IMR-90 (cell line): ENCODE results near the gene ANKH. TPM values are rescaled to one million over a fixed set of nuclear protein-coding genes. Genes with fewer than 3 reads are reported as not detected.

ENCODE experiments used
- ATAC-seq: fragments of 200-7000 bp; cut with Tn5 transposase; 2 replicates; pipeline ENCODE4 v1.9.1; 2020; ENCODE audit warnings: low read depth, mild to moderate bottlenecking, moderate library complexity
- BruUV-seq: library from RNA; stranded (reverse); fragments of 400-500 nt; replicated peaks from 2 replicates; lab custom pipeline; 2021; lab: Mats Ljungman, UMichigan
- CTCF ChIA-PET: fragments of 300-600 bp; formaldehyde crosslinking; extraction: SDS; loops from one replicate; lab custom pipeline; 2021; ENCODE audit warnings: antibody characterized with exemption; lab: Yijun Ruan, JAX
- POLR2A ChIA-PET: fragments of 300-600 bp; sonication (Branson Sonifier 250); formaldehyde crosslinking; loops from one replicate; lab custom pipeline; 2022; ENCODE audit warnings: antibody characterized with exemption; ENCODE audit not compliant: unreplicated experiment; lab: Charles Lee
- DNase-seq: peaks from one replicate; pipeline ENCODE4 v3.0.0; 2013
- H2AFZ ChIP-seq: replicated peaks from 2 replicates; pipeline ENCODE3; 2013; ENCODE audit warnings: low read length, mild to moderate bottlenecking; ENCODE audit not compliant: poor library complexity
- H2AK5ac ChIP-seq: 2 replicates; pipeline ENCODE4 v1.6.1; 2013; ENCODE audit warnings: low read depth, low read length, inconsistent platforms
- H2AK9ac ChIP-seq: replicated peaks from 2 replicates; pipeline ENCODE3; 2013; ENCODE audit warnings: mild to moderate bottlenecking, low read depth, low read length, moderate library complexity; ENCODE audit not compliant: poor library complexity
- H2BK120ac ChIP-seq: 2 replicates; pipeline ENCODE4 v1.6.1; 2013; ENCODE audit warnings: low read depth, low read length, inconsistent platforms
- H2BK15ac ChIP-seq: 3 replicates; pipeline ENCODE4 v1.6.1; 2013; ENCODE audit warnings: low read depth, low read length, inconsistent platforms
- H2BK20ac ChIP-seq: 2 replicates; pipeline ENCODE4 v1.6.1; 2013; ENCODE audit warnings: low read depth, mild to moderate bottlenecking, inconsistent platforms, low read length, moderate library complexity
- H2BK5ac ChIP-seq: 2 replicates; pipeline ENCODE4 v1.6.1; 2013; ENCODE audit warnings: mild to moderate bottlenecking, low read depth, low read length, inconsistent platforms; ENCODE audit not compliant: poor library complexity, severe bottlenecking
- H3K14ac ChIP-seq: replicated peaks from 2 replicates; pipeline ENCODE4 v1.6.1; 2013; ENCODE audit warnings: low read depth, low read length, inconsistent platforms
- H3K18ac ChIP-seq: 2 replicates; pipeline ENCODE4 v1.6.1; 2013; ENCODE audit warnings: low read depth, low read length, control low read depth
- H3K23ac ChIP-seq: 2 replicates; pipeline ENCODE4 v1.6.1; 2013; ENCODE audit warnings: low read depth, low read length, inconsistent platforms
- H3K27ac ChIP-seq: 2 replicates; pipeline ENCODE4 v1.5.1; 2013; ENCODE audit warnings: mild to moderate bottlenecking, control low read depth, low read length; ENCODE audit not compliant: insufficient read depth
- H3K27me3 ChIP-seq: 2 replicates; pipeline ENCODE4 v1.6.1; 2013; ENCODE audit warnings: low read length; ENCODE audit not compliant: control insufficient read depth, insufficient read depth
- H3K36me3 ChIP-seq: 2 replicates; pipeline ENCODE4 v1.6.1; 2013; ENCODE audit warnings: low read length, mixed read lengths; ENCODE audit not compliant: control insufficient read depth, insufficient read depth
- H3K4ac ChIP-seq: 2 replicates; pipeline ENCODE4 v1.6.1; 2013; ENCODE audit warnings: low read depth, low read length, inconsistent platforms
- H3K4me1 ChIP-seq: 2 replicates; pipeline ENCODE4 v1.6.1; 2013; ENCODE audit warnings: low read length, mixed read lengths; ENCODE audit not compliant: control insufficient read depth, insufficient read depth
- H3K4me2 ChIP-seq: 2 replicates; pipeline ENCODE4 v1.6.1; 2013; ENCODE audit warnings: low read depth, mild to moderate bottlenecking, control low read depth, low read length, moderate library complexity
- H3K4me3 ChIP-seq: 2 replicates; pipeline ENCODE4 v1.5.1; 2013; ENCODE audit warnings: low read depth, mild to moderate bottlenecking, control low read depth, low read length, moderate library complexity; ENCODE audit not compliant: insufficient read depth
- H3K56ac ChIP-seq: 2 replicates; pipeline ENCODE4 v1.6.1; 2013; ENCODE audit warnings: low read length, inconsistent platforms; ENCODE audit not compliant: insufficient read depth; ENCODE audit errors: extremely low read depth
- H3K79me1 ChIP-seq, 2 experiments: 2 replicates each; pipeline ENCODE4 v1.6.1; 2013; ENCODE audit warnings: low read length in 2 of 2, inconsistent platforms in 1 of 2, low read depth in 1 of 2
- H3K9ac ChIP-seq: 2 replicates; pipeline ENCODE4 v1.6.1; 2013; ENCODE audit warnings: low read depth, low read length, control low read depth
- H3K9me1 ChIP-seq: 2 replicates; pipeline ENCODE4 v1.6.1; 2013; ENCODE audit warnings: low read length, inconsistent platforms; ENCODE audit not compliant: insufficient read depth
- H3K9me3 ChIP-seq: 2 replicates; pipeline ENCODE4 v1.6.1; 2013; ENCODE audit warnings: low read length; ENCODE audit not compliant: control insufficient read depth, insufficient read depth
- H4K20me1 ChIP-seq: 2 replicates; pipeline ENCODE4 v1.6.1; 2013; ENCODE audit warnings: low read length, inconsistent platforms; ENCODE audit not compliant: insufficient read depth
- H4K5ac ChIP-seq: 2 replicates; pipeline ENCODE4 v1.6.1; 2013; ENCODE audit warnings: mild to moderate bottlenecking, low read depth, low read length, control low read depth
- H4K8ac ChIP-seq, 2 experiments: 2 replicates each; pipeline ENCODE4 v1.6.1; 2013; ENCODE audit warnings: low read depth in 2 of 2, low read length in 2 of 2, control low read depth in 1 of 2, inconsistent platforms in 1 of 2
- H4K91ac ChIP-seq: 2 replicates; pipeline ENCODE4 v1.6.1; 2013; ENCODE audit warnings: low read depth, low read length, inconsistent platforms; ENCODE audit not compliant: insufficient read depth
- BHLHE40 ChIP-seq: fragments of 150-350 bp; IDR thresholded peaks from 2 replicates; pipeline ENCODE4 v1.6.1; 2016; ENCODE audit warnings: mild to moderate bottlenecking, low read depth, low read length
- CEBPB ChIP-seq: IDR thresholded peaks from 2 replicates; pipeline ENCODE4 v1.6.1; 2012; ENCODE audit warnings: low read depth, low read length, improper control_type of control experiment
- CHD1 ChIP-seq: IDR thresholded peaks from 2 replicates; pipeline ENCODE4 v1.6.1; 2012; ENCODE audit warnings: low read depth, low read length, improper control_type of control experiment
- CTCF ChIP-seq: conservative IDR thresholded peaks from 2 replicates; pipeline ENCODE4 v1.5.1; 2012; ENCODE audit warnings: mild to moderate bottlenecking, low read depth, low read length, improper control_type of control experiment
- ELK1 ChIP-seq: fragments of 150-350 bp; IDR thresholded peaks from 2 replicates; pipeline ENCODE4 v1.6.1; 2016; ENCODE audit warnings: low read depth, mild to moderate bottlenecking, low read length, moderate library complexity, borderline replicate concordance
- FOS ChIP-seq: fragments of 150-350 bp; IDR thresholded peaks from 2 replicates; pipeline ENCODE4 v1.6.1; 2016; ENCODE audit warnings: low read depth, low read length
- MAFK ChIP-seq: IDR thresholded peaks from 2 replicates; pipeline ENCODE4 v1.6.1; 2012; ENCODE audit warnings: low read depth, low read length, improper control_type of control experiment
- MAZ ChIP-seq: IDR thresholded peaks from 2 replicates; pipeline ENCODE4 v1.6.1; 2012; ENCODE audit warnings: low read depth, mild to moderate bottlenecking, low read length, improper control_type of control experiment, moderate library complexity, borderline replicate concordance
- MXI1 ChIP-seq: IDR thresholded peaks from 2 replicates; pipeline ENCODE4 v1.6.1; 2012; ENCODE audit warnings: low read depth, mild to moderate bottlenecking, low read length, moderate library complexity, borderline replicate concordance
- NFE2L2 ChIP-seq: fragments of 150-350 bp; IDR thresholded peaks from 2 replicates; pipeline ENCODE4 v1.6.1; 2016; ENCODE audit warnings: low read depth, mild to moderate bottlenecking, low read length
- POLR2A ChIP-seq: IDR thresholded peaks from 2 replicates; pipeline ENCODE4 v1.6.1; 2012; ENCODE audit warnings: mild to moderate bottlenecking, low read depth, low read length
- RAD21 ChIP-seq: IDR thresholded peaks from 2 replicates; pipeline ENCODE4 v1.6.1; 2012; ENCODE audit warnings: low read length, improper control_type of control experiment
- RCOR1 ChIP-seq: IDR thresholded peaks from 2 replicates; pipeline ENCODE4 v1.6.1; 2012; ENCODE audit warnings: mild to moderate bottlenecking, low read length, improper control_type of control experiment; ENCODE audit not compliant: insufficient replicate concordance
- RFX5 ChIP-seq: IDR thresholded peaks from 2 replicates; pipeline ENCODE4 v1.8.0; 2012; ENCODE audit warnings: low read depth, mild to moderate bottlenecking, low read length, moderate library complexity
- SMC3 ChIP-seq: fragments of 150-350 bp; IDR thresholded peaks from 2 replicates; pipeline ENCODE4 v1.6.1; 2016; ENCODE audit warnings: low read depth, mild to moderate bottlenecking, antibody characterized with exemption, low read length, moderate library complexity
- USF2 ChIP-seq: fragments of 150-350 bp; IDR thresholded peaks from 2 replicates; pipeline ENCODE4 v1.6.1; 2017; ENCODE audit warnings: mild to moderate bottlenecking, antibody characterized with exemption, low read length, low read depth
- WGBS, 2 experiments: methylation state at CpG; one replicate each; pipeline versions ENCODE4 v1.1.5 to v1.1.7; 2013; ENCODE audit warnings: missing lambda C conversion rate in 2 of 2; ENCODE audit not compliant: insufficient read length in 1 of 2; ENCODE audit errors: extremely low coverage in 2 of 2; 5-methylcytosine and 5-hydroxymethylcytosine counted together
- dilution Hi-C: fragments of 300-500 bp; cut with HindIII; formaldehyde crosslinking; loops from one replicate; pipeline ENCODE4 v1.14.3; 2018; ENCODE audit warnings: low sequenced_read_pairs; ENCODE audit not compliant: unreplicated experiment
- in situ Hi-C: fragments of 300-500 bp; cut with MboI; formaldehyde crosslinking; loops from 3 replicates; pipeline ENCODE4 v1.14.3; 2019; ENCODE audit warnings: low sequenced_read_pairs, inconsistent platforms, mixed read lengths
- intact Hi-C: fragments of 100-400 bp; cut with micrococcal nuclease; formaldehyde crosslinking; loops from 2 replicates; pipeline ENCODE4 v1.10.0; 2022
- polyA plus RNA-seq, 3 experiments: library from polyadenylated mRNA; depleted of rRNA; stranded (reverse); fragments of >200 nt; gene quantifications; 2 replicates each; pipeline ENCODE4 v1.2.3, GENCODE V29; 2012; ENCODE audit warnings: low replicate concordance in 1 of 3
- total RNA-seq: library from RNA; depleted of rRNA; stranded (reverse); fragments of >200 nt; gene quantifications from 2 replicates; pipeline ENCODE4 v1.2.3, GENCODE V29; 2012

ANKH gene
- total and polyA plus RNA-seq, 2 of the 4 experiments (the other 2 are of a cell fraction), result 5.2 to 17.2 TPM

- H2BK15ac ChIP-seq, result no peak overlapping the region
- WGBS, 2 experiments, result 97% methylated on average over 6 of the region's 6 CpGs; no CpG with 5 or more reads in 1 of the 2 experiments
- H3K23ac ChIP-seq, result no peak overlapping the region
- dilution Hi-C loops, result no loop called here
- H4K20me1 ChIP-seq, result no peaks in the 10 kb centered on the region
- H4K8ac ChIP-seq, result no peak overlapping the region
- no peak overlapping the region for H2BK5ac ChIP-seq
- no peak overlapping the region for H3K18ac ChIP-seq
- no peak overlapping the region for H3K4ac ChIP-seq
- H4K91ac ChIP-seq, result no peak overlapping the region
- no peak overlapping the region for H2BK120ac ChIP-seq
- no peak overlapping the region for H3K27ac ChIP-seq
- no peak overlapping the region for H3K9ac ChIP-seq
- H3K4me2 ChIP-seq, result no peak overlapping the region
- H4K5ac ChIP-seq, result no peak overlapping the region
- ATAC-seq, result no peak
- H3K4me3 ChIP-seq, result no peak overlapping the region
- H2AK5ac ChIP-seq, result 0 out of 2 replicates have a peak overlapping the region, but pooled peaks have one; percentile 8
- intact Hi-C loops, result no loop called here
- H3K79me1 ChIP-seq, result peaks cover 3 to 33% of the 10 kb centered on the region in 2 experiments
- DNase-seq, result no peak
- peaks cover 53% of the 10 kb centered on the region for H3K36me3 ChIP-seq
- H2AK9ac ChIP-seq, result no peak overlapping the region
- POLR2A ChIA-PET, result no interaction called here
- H3K4me1 ChIP-seq, result 0 out of 2 replicates have a peak, but pooled peaks cover 2% of the 10 kb centered on the region
- CTCF ChIA-PET, result no interaction called here
- no peak overlapping the region for H2BK20ac ChIP-seq
- H3K9me3 ChIP-seq, result no peaks in the 10 kb centered on the region
- no peak overlapping the region for H3K56ac ChIP-seq
- BruUV-seq, result no TSS peak
- 0 out of 2 replicates have a peak, but pooled peaks cover 14% of the 10 kb centered on the region for H3K9me1 ChIP-seq
- no peak overlapping the region for H3K14ac ChIP-seq
- H3K27me3 ChIP-seq, result no peaks in the 10 kb centered on the region
- in situ Hi-C loops, result loop anchor here (25.0 kb wide), 1 partner anchor 798 kb away; the partner anchor contains the start of gene FBXL7
- no peak overlapping the region for H2AFZ ChIP-seq
- TF ChIP-seq CEBPB (no peak), MXI1 (no peak), POLR2A (no peak), RAD21 (no peak), MAFK (no peak), SMC3 (no peak), NFE2L2 (no peak), CHD1 (no peak), FOS (no peak), RFX5 (no peak), USF2 (no peak), ELK1 (no peak), BHLHE40 (no peak), CTCF (no peak), MAZ (no peak), RCOR1 (no peak)
These were observed 156.9 kb downstream of the ANKH start for GRCh38 chr5:14714706-14715105.
